Measurements from ENCODE around the gene SLC32A1. TPM values are rescaled to one million over a fixed set of nuclear protein-coding genes. Genes with fewer than 3 reads are reported as not detected.
A peak's percentile ranks its signal among the peaks of the same experiment; 100 is the strongest.

The SLC32A1 gene
- total RNA-seq, 1 donor from 2014 or later: not detected

DNA sequence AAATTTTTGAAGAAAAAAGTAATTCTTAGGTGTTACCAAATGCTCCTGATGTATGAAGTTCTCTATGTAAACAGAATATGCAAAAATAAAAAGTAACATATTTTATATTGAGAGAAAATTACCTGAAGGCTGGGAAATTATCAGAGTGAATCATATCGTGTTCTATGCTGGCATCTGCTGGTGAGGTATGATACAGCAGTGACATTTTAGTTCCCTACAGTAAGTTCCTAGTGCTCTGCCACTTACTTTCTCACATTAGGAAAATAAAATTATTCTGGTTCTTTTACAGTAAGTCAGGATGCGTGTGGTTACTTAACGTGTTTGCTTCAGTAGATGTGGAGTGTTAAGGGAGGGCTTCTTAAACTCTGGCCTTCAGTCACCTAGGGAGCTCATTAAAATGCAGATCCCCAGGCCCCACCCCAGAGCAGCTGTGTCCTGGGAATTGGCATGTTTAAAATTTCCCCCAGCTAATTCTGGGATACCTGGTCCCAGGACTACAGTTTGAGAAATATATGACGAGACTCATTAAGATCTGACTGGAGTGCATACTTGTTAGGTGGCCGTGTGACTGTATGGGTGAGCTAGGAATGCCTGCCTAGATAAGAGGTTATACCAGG lies 27.2 kb downstream of the SLC32A1 start:
- H3K9me3 ChIP-seq: no peaks in the 10 kb centered on the region
- no peaks in the 10 kb centered on the region for H3K27me3 ChIP-seq
- H3K4me1 ChIP-seq: peaks cover 0 to 4% of the 10 kb centered on the region in 2 donors
- TF ChIP-seq, protein P1, sequence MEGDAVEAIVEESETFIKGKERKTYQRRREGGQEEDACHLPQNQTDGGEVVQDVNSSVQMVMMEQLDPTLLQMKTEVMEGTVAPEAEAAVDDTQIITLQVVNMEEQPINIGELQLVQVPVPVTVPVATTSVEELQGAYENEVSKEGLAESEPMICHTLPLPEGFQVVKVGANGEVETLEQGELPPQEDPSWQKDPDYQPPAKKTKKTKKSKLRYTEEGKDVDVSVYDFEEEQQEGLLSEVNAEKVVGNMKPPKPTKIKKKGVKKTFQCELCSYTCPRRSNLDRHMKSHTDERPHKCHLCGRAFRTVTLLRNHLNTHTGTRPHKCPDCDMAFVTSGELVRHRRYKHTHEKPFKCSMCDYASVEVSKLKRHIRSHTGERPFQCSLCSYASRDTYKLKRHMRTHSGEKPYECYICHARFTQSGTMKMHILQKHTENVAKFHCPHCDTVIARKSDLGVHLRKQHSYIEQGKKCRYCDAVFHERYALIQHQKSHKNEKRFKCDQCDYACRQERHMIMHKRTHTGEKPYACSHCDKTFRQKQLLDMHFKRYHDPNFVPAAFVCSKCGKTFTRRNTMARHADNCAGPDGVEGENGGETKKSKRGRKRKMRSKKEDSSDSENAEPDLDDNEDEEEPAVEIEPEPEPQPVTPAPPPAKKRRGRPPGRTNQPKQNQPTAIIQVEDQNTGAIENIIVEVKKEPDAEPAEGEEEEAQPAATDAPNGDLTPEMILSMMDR (IDR thresholded peaks at IDR 0.05): peak in 2 of 3 experiments; percentile 38 to 51
- no peak overlapping the region for H3K27ac ChIP-seq
- H3K4me3 ChIP-seq: no peak overlapping the region
- DNase-seq (ENCODE audit: low spot score in 2 of 2): no peak
- intact Hi-C loops (cut with DNase I): loop anchor here (2.0 kb wide), 1 partner anchor 105 kb away; no protein-coding TSS in a partner anchor
- peaks cover 15 to 25% of the 10 kb centered on the region in 2 donors for H3K36me3 ChIP-seq

DNA sequence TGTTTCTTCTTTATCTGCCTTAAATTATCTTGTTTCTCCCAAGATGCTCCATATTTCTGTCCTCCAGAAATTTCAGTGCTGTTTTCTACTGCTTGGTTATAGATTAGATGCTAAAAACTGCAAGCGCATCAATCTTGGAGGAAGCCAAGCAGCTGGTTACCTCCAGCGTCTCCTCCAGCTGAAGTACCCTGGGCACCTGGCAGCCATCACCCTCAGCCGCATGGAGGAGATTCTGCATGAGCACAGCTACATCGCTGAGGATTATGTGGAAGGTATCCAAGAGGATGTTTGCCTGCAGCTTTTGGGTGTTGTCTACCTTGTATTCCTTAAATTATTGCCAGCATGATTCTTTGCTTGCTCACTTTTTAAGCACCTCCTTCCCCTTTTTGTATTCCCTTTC lies 27.7 kb downstream of the SLC32A1 start:
- intact Hi-C loops (cut with DNase I): no loop called here
- Histone ChIP-seq H3K36me3 (peaks cover 18 to 31% of the 10 kb centered on the region in 2 donors), H3K9me3 (no peaks in the 10 kb centered on the region), H3K27ac (no peak overlapping the region), H3K4me3 (no peak overlapping the region), H3K27me3 (no peaks in the 10 kb centered on the region), H3K4me1 (peaks cover 0 to 4% of the 10 kb centered on the region in 2 donors)
- no peak for DNase-seq (ENCODE audit: low spot score in 2 of 2)
- TF ChIP-seq, protein P1 (IDR thresholded peaks at IDR 0.05): no peak

DNA sequence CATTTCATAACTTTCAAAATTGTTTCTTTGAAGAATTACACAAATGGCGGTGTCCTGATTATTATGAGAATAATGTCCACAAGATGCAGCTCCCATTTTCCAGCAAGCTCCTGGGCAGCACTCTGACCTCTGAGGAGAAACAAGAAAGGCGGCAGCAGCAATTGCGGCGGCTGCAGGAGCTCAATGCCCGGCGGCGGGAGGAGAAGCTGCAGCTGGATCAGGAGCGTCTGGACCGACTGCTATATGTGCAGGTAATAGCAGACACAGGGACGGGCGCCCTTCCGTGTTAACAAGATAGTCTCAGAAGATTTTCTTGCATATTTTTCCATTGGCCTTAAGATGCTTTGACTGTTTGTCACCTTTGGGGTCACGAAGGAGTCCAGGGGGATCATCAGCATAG lies 30.6 kb downstream of the SLC32A1 start:
- intact Hi-C loops (cut with DNase I): no loop called here
- Histone ChIP-seq H3K36me3 (peaks cover 24 to 47% of the 10 kb centered on the region in 2 donors), H3K27ac (no peak overlapping the region)

DNA sequence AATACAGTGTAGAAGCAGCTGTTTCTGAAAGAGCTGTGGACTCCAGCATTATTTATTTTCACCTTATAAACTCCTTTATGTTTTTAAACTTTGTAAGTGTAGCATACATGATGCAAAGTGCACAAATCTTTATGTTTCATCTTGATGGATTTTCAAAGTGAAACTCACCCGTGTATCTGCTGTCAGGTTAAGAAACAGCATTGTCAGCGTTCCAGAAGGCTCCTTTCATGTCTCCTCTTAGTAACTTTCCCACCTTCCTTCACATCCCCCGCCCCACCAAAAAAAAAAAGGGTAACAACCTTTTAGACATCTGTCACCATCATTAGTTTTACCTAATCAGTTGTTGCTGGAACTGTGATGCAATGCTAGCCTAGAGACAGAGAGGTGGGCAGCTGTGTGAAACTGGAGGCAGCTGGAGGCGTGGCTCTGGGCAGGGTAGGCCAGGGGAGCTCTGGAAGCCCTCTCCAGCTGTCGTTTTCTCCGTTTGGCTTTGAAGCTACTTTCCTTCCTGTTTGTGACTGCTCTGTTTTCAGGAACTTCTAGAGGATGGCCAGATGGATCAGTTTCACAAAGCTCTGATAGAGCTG lies 31.1 kb downstream of the SLC32A1 start:
- DNase-seq (ENCODE audit: low spot score in 2 of 2): no peak
- TF ChIP-seq, protein P1 (IDR thresholded peaks at IDR 0.05): no peak
- Histone ChIP-seq H3K4me3 (no peak overlapping the region), H3K27me3 (no peaks in the 10 kb centered on the region), H3K36me3 (peaks cover 24 to 50% of the 10 kb centered on the region in 2 donors), H3K27ac (no peak overlapping the region), H3K4me1 (no peaks in the 10 kb centered on the region), H3K9me3 (no peaks in the 10 kb centered on the region)
- intact Hi-C loops (cut with DNase I): no loop called here

More for the DNA sequence above, 30.6 kb downstream of the SLC32A1 start:
- TF ChIP-seq, protein P1 (IDR thresholded peaks at IDR 0.05): no peak
- Histone ChIP-seq H3K4me1 (no peaks in the 10 kb centered on the region), H3K4me3 (no peak overlapping the region), H3K9me3 (no peaks in the 10 kb centered on the region), H3K27me3 (no peaks in the 10 kb centered on the region)
- no peak for DNase-seq (ENCODE audit: low spot score in 2 of 2)

DNA sequence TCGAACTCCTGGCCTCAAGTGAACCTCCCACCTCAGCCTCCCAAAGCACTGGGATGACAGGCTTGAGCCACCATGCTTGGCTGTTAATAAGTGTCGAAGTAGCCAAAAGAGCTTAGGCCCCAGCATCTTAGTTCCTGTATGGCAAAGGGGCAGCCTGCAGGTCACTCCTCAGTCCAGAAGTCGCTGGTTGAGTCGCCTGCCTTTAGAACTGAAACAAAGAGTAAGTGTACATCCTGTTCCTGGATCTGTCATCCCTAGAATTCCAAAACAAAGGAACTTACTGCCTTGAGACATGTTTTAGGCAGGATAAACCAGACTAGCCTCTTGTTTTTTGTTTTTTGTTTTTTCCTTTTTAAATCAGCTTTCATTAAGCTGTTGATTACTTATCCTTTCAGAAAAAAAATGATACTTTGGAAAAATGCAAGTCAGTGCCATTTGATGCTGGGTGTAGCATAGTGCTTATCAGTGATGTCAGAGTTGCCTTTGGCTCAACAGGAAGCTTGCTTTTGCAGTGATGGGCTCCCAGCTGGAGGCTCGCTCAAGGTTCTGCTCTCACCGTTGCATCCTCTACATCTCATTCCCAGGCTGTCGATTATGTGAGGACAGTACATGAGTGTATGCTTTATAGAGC lies 33.0 kb downstream of the SLC32A1 start:
- no peak for DNase-seq (ENCODE audit: low spot score in 2 of 2)
- H3K4me1 ChIP-seq: no peaks in the 10 kb centered on the region
- H3K36me3 ChIP-seq: peaks cover 28 to 69% of the 10 kb centered on the region in 2 donors
- intact Hi-C loops (cut with DNase I): no loop called here
- H3K27me3 ChIP-seq: no peaks in the 10 kb centered on the region
- TF ChIP-seq, protein P1 (IDR thresholded peaks at IDR 0.05): no peak
- no peak overlapping the region for H3K4me3 ChIP-seq
- H3K9me3 ChIP-seq: no peaks in the 10 kb centered on the region
- no peak overlapping the region for H3K27ac ChIP-seq

Data from ascending aorta (tissue), 2 donors.